Fibroblast of pulmonary artery (primary cell): ENCODE data around the gene CEP170B.

Experiments used
- DNase-seq: peaks from one replicate; pipeline ENCODE4 v3.0.0-alpha.2; 2010; ENCODE audit warnings: low read depth
- H3K4me3 ChIP-seq: replicated peaks from 2 replicates; pipeline ENCODE4 v1.5.1; 2011; ENCODE audit warnings: low read depth, mild to moderate bottlenecking, control low read depth, low read length, moderate library complexity
- TF ChIP-seq, protein P1 (sequence below): IDR thresholded peaks from 2 replicates; pipeline ENCODE4 v1.5.1; 2011; ENCODE audit warnings: mild to moderate bottlenecking, control low read depth, low read length, inconsistent platforms; ENCODE audit errors: missing control alignments

The CEP170B gene

DNA sequence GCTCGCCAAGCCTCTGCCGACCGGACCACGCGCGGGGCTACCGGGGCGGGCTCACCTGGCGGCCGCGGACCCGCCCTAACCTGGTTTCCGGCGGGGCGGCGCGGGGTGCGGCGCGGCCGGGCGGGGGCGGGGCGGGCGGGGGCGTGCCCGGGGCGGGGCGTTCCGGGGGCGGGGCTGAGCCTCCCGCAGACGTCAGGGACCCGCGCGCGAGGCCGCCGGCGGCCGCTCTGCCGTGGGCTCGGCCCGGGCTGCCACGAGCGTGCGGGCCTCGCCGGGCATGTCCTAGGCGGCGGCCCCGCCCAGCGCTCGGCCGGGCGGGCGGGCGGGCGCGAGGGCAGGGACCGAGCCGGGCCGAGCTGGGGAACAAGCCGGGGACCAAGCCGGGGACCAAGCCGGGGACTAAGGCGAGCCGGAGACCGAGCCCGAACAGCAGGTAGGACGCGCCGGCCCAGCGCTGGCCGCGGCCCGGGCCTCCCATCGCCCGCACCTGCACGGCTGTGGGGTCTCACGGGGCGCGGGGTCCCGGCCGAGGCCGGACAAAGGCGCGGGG is at the start of gene CEP170B:
CEP170B (plus strand) TSS at position 188 of the 550 bp plus-strand sequence. CDS start 3,183 bp downstream, outside the sequence.
- H3K4me3 ChIP-seq: peak within 1 kb of the TSS; percentile 69
- TF ChIP-seq, protein P1, sequence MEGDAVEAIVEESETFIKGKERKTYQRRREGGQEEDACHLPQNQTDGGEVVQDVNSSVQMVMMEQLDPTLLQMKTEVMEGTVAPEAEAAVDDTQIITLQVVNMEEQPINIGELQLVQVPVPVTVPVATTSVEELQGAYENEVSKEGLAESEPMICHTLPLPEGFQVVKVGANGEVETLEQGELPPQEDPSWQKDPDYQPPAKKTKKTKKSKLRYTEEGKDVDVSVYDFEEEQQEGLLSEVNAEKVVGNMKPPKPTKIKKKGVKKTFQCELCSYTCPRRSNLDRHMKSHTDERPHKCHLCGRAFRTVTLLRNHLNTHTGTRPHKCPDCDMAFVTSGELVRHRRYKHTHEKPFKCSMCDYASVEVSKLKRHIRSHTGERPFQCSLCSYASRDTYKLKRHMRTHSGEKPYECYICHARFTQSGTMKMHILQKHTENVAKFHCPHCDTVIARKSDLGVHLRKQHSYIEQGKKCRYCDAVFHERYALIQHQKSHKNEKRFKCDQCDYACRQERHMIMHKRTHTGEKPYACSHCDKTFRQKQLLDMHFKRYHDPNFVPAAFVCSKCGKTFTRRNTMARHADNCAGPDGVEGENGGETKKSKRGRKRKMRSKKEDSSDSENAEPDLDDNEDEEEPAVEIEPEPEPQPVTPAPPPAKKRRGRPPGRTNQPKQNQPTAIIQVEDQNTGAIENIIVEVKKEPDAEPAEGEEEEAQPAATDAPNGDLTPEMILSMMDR: no peak
- peak; percentile 23 for DNase-seq

DNA sequence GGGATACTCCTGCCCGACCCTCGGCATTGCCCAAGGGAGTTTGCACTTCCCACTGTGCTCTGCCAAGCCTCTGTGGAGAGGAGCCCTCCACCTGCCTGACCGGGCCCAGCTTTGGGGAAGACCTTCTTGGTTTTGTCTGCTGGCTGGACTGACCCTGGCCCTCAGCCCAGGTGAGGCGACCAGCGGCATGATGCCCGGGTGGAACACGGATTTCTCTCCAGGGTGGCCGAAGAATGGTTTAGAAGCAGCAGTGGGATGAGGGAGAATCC is 48.5 kb upstream of the CEP170B start:
- TF ChIP-seq, protein P1: no peak
- peak overlapping the region; percentile 65 for H3K4me3 ChIP-seq
- DNase-seq: no peak

DNA sequence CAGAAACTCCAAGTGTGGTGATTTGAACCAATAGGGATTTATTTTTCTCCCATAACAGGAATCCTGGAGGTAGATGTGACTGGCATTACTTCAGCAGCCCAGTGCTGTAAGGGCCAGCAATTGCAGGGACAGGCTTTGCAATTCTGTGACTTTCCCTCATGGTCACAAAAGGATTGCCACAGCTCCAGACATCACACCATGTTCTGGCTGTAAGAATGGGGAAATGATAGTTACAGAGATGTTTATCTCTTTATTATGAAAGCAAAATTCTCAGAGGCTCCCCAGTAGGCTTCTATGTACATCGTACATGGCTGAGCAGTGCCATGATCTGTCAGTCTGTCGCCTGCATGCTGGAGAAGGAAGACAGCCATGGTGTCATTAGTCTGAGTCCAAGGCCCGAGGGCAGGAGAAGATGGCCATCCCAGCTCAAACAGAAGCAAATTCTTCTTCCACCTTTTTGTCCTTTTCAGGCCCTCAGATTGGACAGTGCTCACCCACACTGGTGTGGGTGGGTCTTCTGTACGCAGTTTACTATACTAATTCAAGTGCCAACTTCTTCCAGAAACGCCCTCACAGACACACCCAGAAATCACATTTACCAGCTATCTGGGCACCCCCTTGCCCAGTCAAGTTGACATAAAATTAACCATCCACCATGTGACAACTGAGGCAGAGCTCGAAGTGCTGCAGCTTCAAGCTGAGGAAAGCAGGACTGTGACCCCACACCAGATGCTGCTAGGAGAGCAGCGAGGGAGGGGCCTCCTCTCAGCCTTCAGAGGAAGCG is 46.9 kb upstream of the CEP170B start:
- DNase-seq: no peak
- TF ChIP-seq, protein P1: no peak
- no peak overlapping the region for H3K4me3 ChIP-seq

DNA sequence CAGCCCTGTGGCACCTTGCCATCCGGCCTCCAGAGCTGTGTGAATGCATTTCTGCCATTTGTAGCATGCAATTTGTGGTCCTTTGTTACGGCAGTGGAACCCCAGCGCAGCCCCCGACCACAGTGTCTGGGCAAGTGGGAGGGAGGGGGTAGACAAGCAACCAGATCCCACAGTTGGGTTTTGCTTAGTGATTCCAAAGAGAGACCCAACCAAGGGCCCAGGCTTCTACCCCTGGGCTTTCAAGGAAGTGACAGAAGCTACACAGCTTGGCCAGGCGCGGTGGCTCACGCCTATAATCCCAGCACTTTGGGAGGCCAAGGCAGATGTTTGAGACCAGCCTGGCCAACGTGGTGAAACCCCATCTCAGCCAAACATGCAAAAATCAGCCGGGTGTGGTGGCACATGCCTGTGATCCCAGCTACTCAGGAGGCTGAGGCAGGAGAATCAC is 46.3 kb upstream of the CEP170B start:
- DNase-seq: no peak
- TF ChIP-seq, protein P1: no peak
- H3K4me3 ChIP-seq: no peak overlapping the region

DNA sequence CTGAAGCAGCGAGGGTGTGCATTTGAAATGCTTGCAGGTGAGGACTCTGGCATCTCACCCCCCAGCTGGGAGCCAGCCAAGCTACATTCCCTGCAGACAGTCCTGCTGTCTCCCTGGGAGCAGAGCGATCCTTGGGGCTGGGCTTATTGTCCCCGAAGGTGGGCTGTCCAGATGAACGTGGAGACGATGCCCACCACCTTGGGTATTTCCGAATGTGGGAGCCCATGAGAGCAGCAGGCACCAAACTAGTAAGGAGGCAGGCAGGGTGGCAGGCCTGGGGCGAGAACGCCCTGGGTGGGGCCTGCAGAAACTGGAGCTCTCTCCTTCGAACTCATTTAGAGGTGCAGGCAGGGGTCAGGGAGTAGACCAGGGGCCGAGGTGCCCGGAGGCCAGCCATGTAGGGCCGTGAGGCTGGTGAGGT is 45.7 kb upstream of the CEP170B start:
- no peak overlapping the region for H3K4me3 ChIP-seq
- TF ChIP-seq, protein P1: no peak
- no peak for DNase-seq

DNA sequence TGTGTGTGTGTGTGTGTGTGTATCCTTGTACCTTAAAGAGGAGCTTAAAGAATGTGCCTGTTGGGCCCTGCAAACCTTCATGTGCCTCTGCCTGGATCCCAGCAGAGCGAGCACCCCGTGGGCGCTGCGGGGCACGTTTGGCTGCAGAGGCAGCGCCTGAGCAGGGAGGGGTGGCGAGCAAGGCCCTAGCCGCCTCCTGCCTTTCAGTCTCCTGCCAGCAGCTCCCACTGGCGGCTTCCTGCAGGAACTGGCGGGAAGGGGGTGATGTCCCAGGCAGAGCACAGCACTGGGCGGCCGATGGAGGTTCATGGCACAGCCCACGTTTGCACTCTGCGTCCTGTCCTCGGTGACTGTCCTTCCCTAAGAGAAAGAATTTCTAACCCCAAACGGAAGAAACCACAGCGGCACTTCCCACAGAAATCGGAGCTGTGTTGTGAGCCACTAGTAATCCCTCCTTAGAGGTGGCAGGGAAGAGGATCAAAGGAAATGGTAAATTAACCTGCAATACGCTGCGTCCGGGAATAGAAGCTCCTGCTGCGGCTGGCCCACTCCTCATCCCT is 44.3 kb upstream of the CEP170B start:
- TF ChIP-seq, protein P1: peak; percentile 68
- H3K4me3 ChIP-seq: no peak overlapping the region
- DNase-seq: peak; percentile 73
